Trophoblast cell (in vitro differentiated cells and primary cell): ENCODE measurements around the gene CCDC127.

Source experiments
- DNase-seq, 2 donors: peaks; one replicate each; pipeline ENCODE4 v3.0.0-alpha.2; 2016
- H2AFZ ChIP-seq: 2 replicates; pipeline ENCODE4 v1.6.1; 2013; ENCODE audit warnings: low read length, moderate library complexity, mild to moderate bottlenecking; ENCODE audit not compliant: insufficient read depth, poor library complexity
- H2AK5ac ChIP-seq: 2 replicates; pipeline ENCODE4 v1.6.1; 2013; ENCODE audit warnings: mild to moderate bottlenecking, low read length
- H2BK120ac ChIP-seq: 2 replicates; pipeline ENCODE4 v1.6.1; 2013; ENCODE audit warnings: low read length, mild to moderate bottlenecking, moderate library complexity; ENCODE audit not compliant: insufficient read depth, poor library complexity
- H2BK12ac ChIP-seq: 2 replicates; pipeline ENCODE4 v1.6.1; 2013; ENCODE audit warnings: mild to moderate bottlenecking, low read length, moderate library complexity
- H2BK5ac ChIP-seq: 2 replicates; pipeline ENCODE4 v1.6.1; 2013; ENCODE audit warnings: low read length, low read depth, moderate library complexity, mild to moderate bottlenecking; ENCODE audit not compliant: poor library complexity
- H3K14ac ChIP-seq: 2 replicates; pipeline ENCODE4 v1.6.1; 2013; ENCODE audit warnings: mild to moderate bottlenecking, low read length
- H3K18ac ChIP-seq: 2 replicates; pipeline ENCODE4 v1.6.1; 2013; ENCODE audit warnings: mild to moderate bottlenecking, low read length
- H3K23ac ChIP-seq: 2 replicates; pipeline ENCODE4 v1.6.1; 2013; ENCODE audit warnings: low read length
- H3K27ac ChIP-seq: 2 replicates; pipeline ENCODE4 v1.5.1; 2013; ENCODE audit warnings: low read depth, mild to moderate bottlenecking, inconsistent platforms, low read length, moderate library complexity
- H3K27me3 ChIP-seq: 2 replicates; pipeline ENCODE4 v1.6.1; 2013; ENCODE audit warnings: inconsistent platforms, mild to moderate bottlenecking, low read length, moderate library complexity; ENCODE audit not compliant: insufficient read depth
- H3K36me3 ChIP-seq, 2 experiments: 1 replicate in 1 of 2; 2 replicates in 1 of 2; pipeline ENCODE4 v1.6.1; 2013; ENCODE audit warnings: low read length in 2 of 2, mild to moderate bottlenecking in 2 of 2, moderate library complexity in 1 of 2; ENCODE audit not compliant: insufficient read depth in 2 of 2, control insufficient read depth in 1 of 2
- H3K4ac ChIP-seq: 2 replicates; pipeline ENCODE4 v1.6.1; 2013; ENCODE audit warnings: low read depth, mild to moderate bottlenecking, low read length, moderate library complexity
- H3K4me1 ChIP-seq, 2 experiments: 1 replicate in 1 of 2; 2 replicates in 1 of 2; pipeline ENCODE4 v1.6.1; 2013; ENCODE audit warnings: low read length in 2 of 2, mild to moderate bottlenecking in 2 of 2, moderate library complexity in 1 of 2; ENCODE audit not compliant: insufficient read depth in 2 of 2, control insufficient read depth in 1 of 2
- H3K4me2 ChIP-seq: 2 replicates; pipeline ENCODE4 v1.6.1; 2013; ENCODE audit warnings: inconsistent platforms, mild to moderate bottlenecking, low read length, moderate library complexity
- H3K4me3 ChIP-seq: 2 replicates; pipeline ENCODE4 v1.5.1; 2013; ENCODE audit warnings: mild to moderate bottlenecking, low read depth, low read length, inconsistent platforms
- H3K79me1 ChIP-seq: one replicate; pipeline ENCODE4 v1.6.1; 2013; ENCODE audit warnings: low read length
- H3K79me2 ChIP-seq: 2 replicates; pipeline ENCODE4 v1.6.1; 2013; ENCODE audit warnings: low read length, mild to moderate bottlenecking; ENCODE audit not compliant: control insufficient read depth, insufficient read depth, poor library complexity
- H3K9ac ChIP-seq: 2 replicates; pipeline ENCODE4 v1.6.1; 2013; ENCODE audit warnings: mild to moderate bottlenecking, low read length
- H3K9me3 ChIP-seq: 2 replicates; pipeline ENCODE4 v1.6.1; 2013; ENCODE audit warnings: low read depth, mild to moderate bottlenecking, control low read depth, inconsistent platforms, low read length; ENCODE audit not compliant: insufficient read depth
- H4K12ac ChIP-seq: 2 replicates; pipeline ENCODE4 v1.6.1; 2013; ENCODE audit warnings: low read depth, mild to moderate bottlenecking, low read length, moderate library complexity
- H4K8ac ChIP-seq: 2 replicates; pipeline ENCODE4 v1.6.1; 2013; ENCODE audit warnings: low read depth, mild to moderate bottlenecking, low read length, moderate library complexity
- H4K91ac ChIP-seq: one replicate; pipeline ENCODE4 v1.6.1; 2013; ENCODE audit warnings: low read depth, mild to moderate bottlenecking, low read length, moderate library complexity
- WGBS: extraction: QIAGEN DNeasy Blood & Tissue Kit; methylation state at CpG from one replicate; pipeline ENCODE4 v1.1.7; 2013; ENCODE audit warnings: missing lambda C conversion rate; ENCODE audit not compliant: insufficient read length, insufficient coverage; ENCODE audit errors: extremely low coverage; 5-methylcytosine and 5-hydroxymethylcytosine counted together

Gene CCDC127

DNA sequence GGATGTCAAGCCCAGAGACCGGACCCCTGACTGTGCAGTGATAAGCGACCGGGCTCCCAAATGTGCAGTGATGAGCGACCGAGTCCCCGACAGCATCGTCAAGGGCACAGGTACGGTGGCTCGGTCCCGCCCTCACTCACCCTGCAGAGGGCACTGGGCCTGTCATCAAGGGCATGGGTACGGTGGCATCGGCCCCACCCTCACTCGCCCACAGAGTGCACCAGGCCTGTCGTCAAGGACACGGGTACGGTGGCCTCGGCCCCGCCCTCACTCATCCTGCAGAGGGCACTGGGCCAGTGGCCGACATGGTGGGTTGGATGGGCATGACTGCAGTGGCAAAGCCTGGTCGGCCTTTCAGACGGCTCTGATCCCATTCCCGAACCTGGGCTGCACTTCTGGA, 36.4 kb downstream of the CCDC127 start:
- no peak overlapping the region for H2BK5ac ChIP-seq
- no peak overlapping the region for H3K9ac ChIP-seq
- no peak overlapping the region for H2AFZ ChIP-seq
- H3K4me2 ChIP-seq: no peak overlapping the region
- H3K4ac ChIP-seq: no peak overlapping the region
- no peaks in the 10 kb centered on the region for H3K27me3 ChIP-seq
- H3K79me2 ChIP-seq: no peaks in the 10 kb centered on the region
- no peak overlapping the region for H2BK120ac ChIP-seq
- H3K79me1 ChIP-seq: peaks cover 3% of the 10 kb centered on the region
- H2AK5ac ChIP-seq: no peak overlapping the region
- no peak for DNase-seq
- no peaks in the 10 kb centered on the region for H3K9me3 ChIP-seq
- H3K27ac ChIP-seq: no peak overlapping the region
- peaks cover 22% of the 10 kb centered on the region in 2 experiments for H3K4me1 ChIP-seq
- no peak overlapping the region for H4K91ac ChIP-seq
- no peak overlapping the region for H2BK12ac ChIP-seq
- H4K8ac ChIP-seq: no peak overlapping the region
- peaks cover 38 to 44% of the 10 kb centered on the region in 2 experiments for H3K36me3 ChIP-seq
- no peak overlapping the region for H3K18ac ChIP-seq
- no peak overlapping the region for H3K14ac ChIP-seq
- H3K4me3 ChIP-seq: no peak overlapping the region
- WGBS: no CpG with 5 or more reads among the region's 22 CpGs
- no peak overlapping the region for H4K12ac ChIP-seq
- no peak overlapping the region for H3K23ac ChIP-seq

DNA sequence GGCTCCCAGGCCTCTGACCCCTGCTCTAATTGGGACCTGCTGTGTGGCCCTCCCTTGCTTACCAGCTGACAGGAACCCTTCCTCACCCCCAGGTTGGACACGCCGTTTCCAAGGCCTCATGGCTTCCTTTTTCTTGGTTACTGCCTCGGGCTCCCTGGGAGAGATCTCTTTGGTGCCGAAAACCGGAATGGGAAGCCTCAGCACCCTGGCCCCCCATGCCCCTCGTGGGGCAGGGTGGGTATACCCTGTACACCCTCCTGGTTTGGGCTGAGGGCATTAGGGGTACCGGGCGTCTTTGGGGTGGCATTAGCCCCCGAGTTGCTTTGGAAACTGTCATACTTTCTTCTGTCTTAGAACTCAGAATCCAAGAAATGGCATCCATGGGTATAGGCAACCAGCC, 36.8 kb downstream of the CCDC127 start:
- no peak overlapping the region for H2BK120ac ChIP-seq

DNA sequence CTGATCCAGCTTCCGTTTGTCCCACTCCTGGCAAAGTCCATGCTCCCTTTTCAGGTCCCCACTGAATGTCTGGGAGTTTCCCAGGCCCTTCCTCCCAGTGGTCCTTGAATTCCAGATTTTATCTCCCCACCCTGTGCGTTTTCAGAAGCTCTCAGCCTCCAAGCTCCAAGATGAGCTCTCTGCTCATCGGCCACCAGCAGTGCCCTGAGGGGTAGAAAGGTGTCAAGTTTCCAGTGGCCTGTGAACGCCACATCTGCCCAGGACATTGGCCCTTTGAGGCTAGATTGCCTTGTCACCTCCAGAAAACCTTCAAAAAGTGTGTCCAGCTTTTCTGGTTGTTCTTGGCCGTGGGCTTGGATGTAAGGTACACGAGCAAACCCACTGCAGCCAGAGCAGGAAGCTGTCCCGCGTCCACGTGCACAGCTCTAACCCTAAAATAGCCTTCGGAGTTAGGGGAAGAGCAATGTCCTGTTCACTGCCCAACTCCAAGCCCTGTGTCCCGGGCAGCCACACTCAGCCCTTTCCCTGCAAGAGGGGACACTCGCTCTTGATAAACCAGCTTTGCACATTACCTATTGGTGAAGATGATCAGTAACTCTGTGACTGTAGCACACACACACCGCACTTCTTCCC, 37.6 kb downstream of the CCDC127 start:
- Histone ChIP-seq H3K36me3 (peaks cover 32 to 38% of the 10 kb centered on the region in 2 experiments), H2BK12ac (no peak overlapping the region), H3K23ac (no peak overlapping the region), H4K91ac (no peak overlapping the region), H3K9ac (no peak overlapping the region), H3K14ac (no peak overlapping the region), H2AFZ (no peak overlapping the region), H4K12ac (no peak overlapping the region), H3K18ac (no peak overlapping the region), H3K9me3 (no peaks in the 10 kb centered on the region), H3K4me3 (no peak overlapping the region), H3K27me3 (no peaks in the 10 kb centered on the region), H4K8ac (no peak overlapping the region), H3K79me1 (no peaks in the 10 kb centered on the region), H2BK5ac (no peak overlapping the region), H3K4ac (no peak overlapping the region), H3K27ac (no peak overlapping the region), H2BK120ac (no peak overlapping the region), H2AK5ac (no peak overlapping the region), H3K4me1 (peaks cover 21 to 23% of the 10 kb centered on the region in 2 experiments), H3K4me2 (peak overlapping the region; percentile 16), H3K79me2 (no peaks in the 10 kb centered on the region)
- WGBS: no CpG with 5 or more reads among the region's 13 CpGs
- DNase-seq: peak; percentile 39 to 63

More for the DNA sequence above, 36.8 kb downstream of the CCDC127 start:
- peaks cover 35 to 40% of the 10 kb centered on the region in 2 experiments for H3K36me3 ChIP-seq
- H3K18ac ChIP-seq: no peak overlapping the region
- H3K27ac ChIP-seq: no peak overlapping the region
- no peak overlapping the region for H3K23ac ChIP-seq
- no peak overlapping the region for H2BK5ac ChIP-seq
- no peaks in the 10 kb centered on the region for H3K9me3 ChIP-seq
- H3K9ac ChIP-seq: no peak overlapping the region
- no peak overlapping the region for H2BK12ac ChIP-seq
- DNase-seq: no peak
- H3K4me3 ChIP-seq: no peak overlapping the region
- no peak overlapping the region for H4K12ac ChIP-seq
- no peak overlapping the region for H2AK5ac ChIP-seq
- peaks cover 3% of the 10 kb centered on the region for H3K79me1 ChIP-seq
- H4K8ac ChIP-seq: no peak overlapping the region
- H3K79me2 ChIP-seq: no peaks in the 10 kb centered on the region
- no peak overlapping the region for H3K4ac ChIP-seq
- no peak overlapping the region for H2AFZ ChIP-seq
- no peaks in the 10 kb centered on the region for H3K27me3 ChIP-seq
- WGBS: no CpG with 5 or more reads among the region's 9 CpGs
- H3K4me1 ChIP-seq: peaks cover 24 to 26% of the 10 kb centered on the region in 2 experiments
- no peak overlapping the region for H4K91ac ChIP-seq
- no peak overlapping the region for H3K14ac ChIP-seq
- H3K4me2 ChIP-seq: no peak overlapping the region

DNA sequence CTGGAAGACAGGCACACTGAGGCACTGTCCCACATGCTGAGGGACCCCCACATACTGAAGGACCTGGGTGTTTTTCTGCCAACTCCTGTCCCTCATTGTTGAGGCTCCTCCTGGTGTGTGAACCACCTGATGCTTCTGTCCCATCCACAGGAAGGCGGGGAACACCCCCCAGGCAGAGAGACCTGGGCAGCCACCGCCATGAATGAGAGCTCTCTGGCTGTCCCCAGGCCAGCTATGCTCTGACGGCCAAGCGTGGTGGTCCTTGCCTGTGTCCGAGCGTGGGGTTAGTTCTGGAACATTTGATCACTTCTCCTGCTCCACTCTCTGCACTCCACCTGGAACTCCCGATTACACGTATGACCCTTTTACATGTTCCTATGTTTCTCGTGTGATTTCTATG, 38.6 kb downstream of the CCDC127 start:
- no peak for DNase-seq
- Histone ChIP-seq H3K4me1 (peaks cover 23 to 27% of the 10 kb centered on the region in 2 experiments), H4K8ac (no peak overlapping the region), H3K79me2 (no peaks in the 10 kb centered on the region), H3K23ac (no peak overlapping the region), H2AFZ (no peak overlapping the region), H4K91ac (no peak overlapping the region), H3K79me1 (peaks cover 3% of the 10 kb centered on the region), H3K9me3 (no peaks in the 10 kb centered on the region), H2AK5ac (no peak overlapping the region), H3K27ac (no peak overlapping the region), H4K12ac (no peak overlapping the region), H3K14ac (no peak overlapping the region), H2BK120ac (no peak overlapping the region), H3K4ac (no peak overlapping the region), H3K4me2 (no peak overlapping the region), H3K4me3 (no peak overlapping the region), H2BK5ac (no peak overlapping the region), H2BK12ac (no peak overlapping the region), H3K27me3 (no peaks in the 10 kb centered on the region), H3K18ac (no peak overlapping the region), H3K36me3 (peaks cover 41 to 43% of the 10 kb centered on the region in 2 experiments), H3K9ac (no peak overlapping the region)
- WGBS: no CpG with 5 or more reads among the region's 9 CpGs
